ENCODE data around the gene PHETA1. TPM values are rescaled to one million over a fixed set of nuclear protein-coding genes. Genes with fewer than 3 reads are reported as not detected.

The PHETA1 gene
- total RNA-seq = 5.5 TPM
- 10 to 100 TPM in 1 of 8 donors, 1 to 10 TPM in 7; 6.7 to 11.7 (median 8.7) TPM for polyA plus RNA-seq (ENCODE audit: insufficient read depth in 1 of 8, insufficient read length in 8 of 8, low replicate concordance in 1 of 8)
- long read RNA-seq, donor 1 = 0 reads
- long read RNA-seq, donor 2 = 0 reads
- long read RNA-seq, donor 3, partial matches to known transcripts = 0 of 1 reads
- long read RNA-seq, donor 3, other reads (novel, unspliced or antisense) = 0 of 1 reads
- long read RNA-seq, donor 4 = 0 reads
- long read RNA-seq, donor 5, partial matches to known transcripts = 0 of 6 reads
- long read RNA-seq, donor 5, other reads (novel, unspliced or antisense) = 6 of 6 reads
- long read RNA-seq, donor 6 = 0 reads
- long read RNA-seq, donor 7 = 0 reads
- long read RNA-seq, donor 8 = 0 reads
- long read RNA-seq, donor 9, partial matches to known transcripts = 37 of 37 reads
- long read RNA-seq, donor 9, other reads (novel, unspliced or antisense) = 0 of 37 reads
- long read RNA-seq, donor 10, partial matches to known transcripts = 0 of 1 reads
- long read RNA-seq, donor 10, other reads (novel, unspliced or antisense) = 0 of 1 reads
- long read RNA-seq, donor 11 = 0 reads

- H3K36me3 ChIP-seq (ENCODE audit: control insufficient read depth, insufficient read depth, low read length) = peaks cover 10% of the 10 kb centered on the region
- peaks cover 21% of the 10 kb centered on the region for H3K4me1 ChIP-seq (ENCODE audit: control insufficient read depth, insufficient read depth, low read length)
- H3K27me3 ChIP-seq (ENCODE audit: control insufficient read depth, insufficient read depth, low read length) = no peaks in the 10 kb centered on the region
- H3K9me3 ChIP-seq (replicated peaks; ENCODE audit: control insufficient read depth, low read depth, low read length) = no peaks in the 10 kb centered on the region
- peak within 1 kb of the TSS; percentile 80 for H3K4me3 ChIP-seq (ENCODE audit: low read length)
- no peak within 1 kb of the TSS for H3K27ac ChIP-seq (ENCODE audit: low read length)
- under 1% methylated on average over 71 of the region's 72 CpGs for WGBS (ENCODE audit: insufficient coverage)
- peak; percentile 97 for DNase-seq
Observed at GRCh38 chr12:111368788-111369495, at the start of gene PHETA1. Gene PHETA1 (minus strand): TSS chr12:111369095. CDS start chr12:111363427, 5,668 bp downstream.

GRCh38 chr12:111418594-111418880 lies 49.6 kb upstream of the PHETA1 start:
- no peak for DNase-seq
- no peaks in the 10 kb centered on the region for H3K27me3 ChIP-seq (ENCODE audit: control insufficient read depth, insufficient read depth, low read length)
- no peaks in the 10 kb centered on the region for H3K9me3 ChIP-seq (replicated peaks; ENCODE audit: control insufficient read depth, low read depth, low read length)
- peaks cover 9% of the 10 kb centered on the region for H3K36me3 ChIP-seq (ENCODE audit: control insufficient read depth, insufficient read depth, low read length)
- WGBS (ENCODE audit: insufficient coverage) = 94% methylated on average over 30 of the region's 30 CpGs
- H3K4me1 ChIP-seq (ENCODE audit: control insufficient read depth, insufficient read depth, low read length) = peaks cover under 1% of the 10 kb centered on the region
- H3K27ac ChIP-seq (ENCODE audit: low read length) = no peak overlapping the region
- H3K4me3 ChIP-seq (ENCODE audit: low read length) = no peak overlapping the region

GRCh38 chr12:111417784-111418593 lies 49.1 kb upstream of the PHETA1 start:
- Histone ChIP-seq H3K27ac (ENCODE audit: low read length) (no peak overlapping the region), H3K9me3 (replicated peaks; ENCODE audit: control insufficient read depth, low read depth, low read length) (no peaks in the 10 kb centered on the region), H3K27me3 (ENCODE audit: control insufficient read depth, insufficient read depth, low read length) (no peaks in the 10 kb centered on the region), H3K4me3 (ENCODE audit: low read length) (no peak overlapping the region), H3K36me3 (ENCODE audit: control insufficient read depth, insufficient read depth, low read length) (peaks cover 9% of the 10 kb centered on the region), H3K4me1 (ENCODE audit: control insufficient read depth, insufficient read depth, low read length) (peaks cover 4% of the 10 kb centered on the region)
- DNase-seq = no peak
- 90% methylated on average over 66 of the region's 67 CpGs for WGBS (ENCODE audit: insufficient coverage)

- Histone ChIP-seq H3K9me3 (replicated peaks; ENCODE audit: control insufficient read depth, low read depth, low read length) (no peaks in the 10 kb centered on the region), H3K27me3 (ENCODE audit: control insufficient read depth, insufficient read depth, low read length) (no peaks in the 10 kb centered on the region), H3K27ac (ENCODE audit: low read length) (no peak overlapping the region), H3K36me3 (ENCODE audit: control insufficient read depth, insufficient read depth, low read length) (peaks cover 9% of the 10 kb centered on the region), H3K4me1 (ENCODE audit: control insufficient read depth, insufficient read depth, low read length) (peaks cover 10% of the 10 kb centered on the region), H3K4me3 (ENCODE audit: low read length) (no peak overlapping the region)
- DNase-seq = no peak
- no CpG with 5 or more reads among the region's 2 CpGs for WGBS (ENCODE audit: insufficient coverage)
Observed at GRCh38 chr12:111417290-111417689, 48.4 kb upstream of the PHETA1 start.

- DNase-seq = no peak
- Histone ChIP-seq H3K4me3 (ENCODE audit: low read length) (no peak overlapping the region), H3K36me3 (ENCODE audit: control insufficient read depth, insufficient read depth, low read length) (no peaks in the 10 kb centered on the region), H3K4me1 (ENCODE audit: control insufficient read depth, insufficient read depth, low read length) (peaks cover 34% of the 10 kb centered on the region), H3K9me3 (replicated peaks; ENCODE audit: control insufficient read depth, low read depth, low read length) (no peaks in the 10 kb centered on the region), H3K27me3 (ENCODE audit: control insufficient read depth, insufficient read depth, low read length) (no peaks in the 10 kb centered on the region), H3K27ac (ENCODE audit: low read length) (no peak overlapping the region)
- WGBS (ENCODE audit: insufficient coverage) = 88% methylated on average over 6 of the region's 7 CpGs
Observed at GRCh38 chr12:111414711-111415252, 45.9 kb upstream of the PHETA1 start.

- no peak overlapping the region for H3K4me3 ChIP-seq (ENCODE audit: low read length)
- no peak for DNase-seq
- H3K27me3 ChIP-seq (ENCODE audit: control insufficient read depth, insufficient read depth, low read length) = no peaks in the 10 kb centered on the region
- H3K36me3 ChIP-seq (ENCODE audit: control insufficient read depth, insufficient read depth, low read length) = no peaks in the 10 kb centered on the region
- no peaks in the 10 kb centered on the region for H3K9me3 ChIP-seq (replicated peaks; ENCODE audit: control insufficient read depth, low read depth, low read length)
- WGBS (ENCODE audit: insufficient coverage) = 65% methylated on average over 5 of the region's 12 CpGs
- no peak overlapping the region for H3K27ac ChIP-seq (ENCODE audit: low read length)
- H3K4me1 ChIP-seq (ENCODE audit: control insufficient read depth, insufficient read depth, low read length) = peaks cover 46% of the 10 kb centered on the region
Observed at GRCh38 chr12:111413442-111414086, 44.7 kb upstream of the PHETA1 start.

- Histone ChIP-seq H3K36me3 (ENCODE audit: control insufficient read depth, insufficient read depth, low read length) (no peaks in the 10 kb centered on the region), H3K4me1 (ENCODE audit: control insufficient read depth, insufficient read depth, low read length) (peaks cover 52% of the 10 kb centered on the region), H3K27me3 (ENCODE audit: control insufficient read depth, insufficient read depth, low read length) (no peaks in the 10 kb centered on the region), H3K4me3 (ENCODE audit: low read length) (no peak overlapping the region), H3K9me3 (replicated peaks; ENCODE audit: control insufficient read depth, low read depth, low read length) (no peaks in the 10 kb centered on the region), H3K27ac (ENCODE audit: low read length) (no peak overlapping the region)
- DNase-seq = no peak
- 29% methylated on average over 2 of the region's 6 CpGs for WGBS (ENCODE audit: insufficient coverage)
Observed at GRCh38 chr12:111412830-111413441, 44.0 kb upstream of the PHETA1 start.

- peaks cover 59% of the 10 kb centered on the region for H3K4me1 ChIP-seq (ENCODE audit: control insufficient read depth, insufficient read depth, low read length)
- DNase-seq = no peak
- 44% methylated on average over 9 of the region's 15 CpGs for WGBS (ENCODE audit: insufficient coverage)
Observed at GRCh38 chr12:111412007-111412829, 43.3 kb upstream of the PHETA1 start.

More at GRCh38 chr12:111412007-111412829, 43.3 kb upstream of the PHETA1 start:
- H3K4me3 ChIP-seq (ENCODE audit: low read length) = no peak overlapping the region
- peak overlapping the region; percentile 65 for H3K27ac ChIP-seq (ENCODE audit: low read length)
- H3K27me3 ChIP-seq (ENCODE audit: control insufficient read depth, insufficient read depth, low read length) = no peaks in the 10 kb centered on the region
- H3K36me3 ChIP-seq (ENCODE audit: control insufficient read depth, insufficient read depth, low read length) = no peaks in the 10 kb centered on the region
- no peaks in the 10 kb centered on the region for H3K9me3 ChIP-seq (replicated peaks; ENCODE audit: control insufficient read depth, low read depth, low read length)

Measured in muscle of leg (tissue), 16 donors.